Activated gamma-delta T cell (primary cell): ENCODE results near the gene ZFP36L2.

Source experiments
- DNase-seq: peaks from one replicate; lab custom pipeline; 2025; lab: John Stamatoyannopoulos, UW

ZFP36L2 gene

GRCh38 chr2:43186321-43186678 lies 40.1 kb downstream of the ZFP36L2 start:
- no peak for DNase-seq

GRCh38 chr2:43185146-43185545 lies 41.3 kb downstream of the ZFP36L2 start:
- no peak for DNase-seq

- DNase-seq: no peak
Measured at GRCh38 chr2:43184339-43184895, 42.0 kb downstream of the ZFP36L2 start.

- DNase-seq: no peak
Measured at GRCh38 chr2:43183743-43184142, 42.7 kb downstream of the ZFP36L2 start.

- DNase-seq: no peak
Measured at GRCh38 chr2:43180897-43181296, 45.5 kb downstream of the ZFP36L2 start.

- no peak for DNase-seq
Measured at GRCh38 chr2:43179942-43180341, 46.5 kb downstream of the ZFP36L2 start.

- DNase-seq: no peak
Measured at GRCh38 chr2:43178602-43179542, 47.5 kb downstream of the ZFP36L2 start.

- no peak for DNase-seq
Measured at GRCh38 chr2:43178055-43178598, 48.3 kb downstream of the ZFP36L2 start.

GRCh38 chr2:43176449-43176848 lies 50.0 kb downstream of the ZFP36L2 start:
- no peak for DNase-seq

GRCh38 chr2:43175876-43176275 lies 50.5 kb downstream of the ZFP36L2 start:
- no peak for DNase-seq

- DNase-seq: no peak
Measured at GRCh38 chr2:43175020-43175441, 51.4 kb downstream of the ZFP36L2 start.

- DNase-seq: peak; percentile 62
Measured at GRCh38 chr2:43174368-43174916, 52.0 kb downstream of the ZFP36L2 start.
